Right ventricle myocardium inferior (tissue), 1 donor: ENCODE measurements around the gene ZFHX3. TPM values are rescaled to one million over a fixed set of nuclear protein-coding genes. Genes with fewer than 3 reads are reported as not detected.
A peak's percentile ranks its signal among the peaks of the same experiment; 100 is the strongest.

Experiments used
- ATAC-seq: fragments of 200-7000 bp; cut with Tn5 transposase; one replicate; pipeline ENCODE4 v1.9.1; 2020; ENCODE audit warnings: mild to moderate bottlenecking, moderate library complexity
- DNase-seq: peaks from one replicate; pipeline ENCODE4 v3.0.0; 2021; ENCODE audit errors: missing footprints
- intact Hi-C: fragments of 100-400 bp; cut with DNase I; formaldehyde crosslinking; loops from one replicate; pipeline ENCODE4 v1.11.0; 2022
- total RNA-seq: library from RNA; stranded (reverse); fragmentation: NEBNext Ultra II Directional; extraction: Animal tissue kit (Norgen Biotek cat#: 25700); gene quantifications from one replicate; pipeline ENCODE4 v1.2.1, GENCODE V29; 2021
- donor health status: DM: no; HTN: yes; CAD: no; lungs with severe emphysema.

ZFHX3 gene
- total RNA-seq, 1 donor from 2014 or later = 8.4 TPM

DNA sequence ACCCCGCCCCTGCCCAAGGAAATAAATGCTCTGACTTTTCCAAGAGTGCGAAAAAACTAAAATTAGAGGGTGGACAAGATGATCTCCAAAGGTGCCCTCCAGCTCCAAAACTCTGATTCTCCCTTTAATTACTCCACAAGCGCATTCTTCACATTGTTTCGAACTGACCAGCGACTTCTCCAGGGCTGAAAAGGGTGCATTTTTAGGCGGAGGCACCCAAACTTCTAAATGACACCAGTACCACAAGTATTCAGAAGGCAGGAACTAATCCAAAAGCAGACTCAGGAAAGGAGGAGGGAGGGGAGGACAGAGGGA, 750 bp downstream of the ZFHX3 start:
- intact Hi-C loops = loop anchor here (5.0 kb wide), 2 partner anchors 110 to 215 kb away; no protein-coding TSS in a partner anchor
- no peak for ATAC-seq
- no peak for DNase-seq

DNA sequence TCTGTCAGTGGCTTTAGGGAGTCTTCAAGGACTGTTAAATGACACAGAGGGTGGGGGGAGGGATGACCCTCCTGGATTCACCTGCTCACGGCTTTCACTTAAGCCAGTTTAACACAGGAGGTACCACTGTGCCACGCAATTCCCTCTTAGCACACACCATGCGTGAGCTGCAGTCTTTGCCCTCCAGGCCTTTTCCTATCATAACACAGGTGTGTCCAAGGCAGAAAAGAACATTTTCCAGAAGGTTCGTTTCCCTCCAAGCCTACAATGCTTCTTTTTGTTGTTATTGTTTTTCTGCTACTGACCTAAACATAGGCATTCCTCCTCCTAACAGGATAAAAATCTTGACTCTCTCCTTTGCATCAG, 1.1 kb downstream of the ZFHX3 start:
- intact Hi-C loops = loop anchor here (5.0 kb wide), 2 partner anchors 110 to 215 kb away; no protein-coding TSS in a partner anchor
- ATAC-seq (no peak), DNase-seq (no peak)

DNA sequence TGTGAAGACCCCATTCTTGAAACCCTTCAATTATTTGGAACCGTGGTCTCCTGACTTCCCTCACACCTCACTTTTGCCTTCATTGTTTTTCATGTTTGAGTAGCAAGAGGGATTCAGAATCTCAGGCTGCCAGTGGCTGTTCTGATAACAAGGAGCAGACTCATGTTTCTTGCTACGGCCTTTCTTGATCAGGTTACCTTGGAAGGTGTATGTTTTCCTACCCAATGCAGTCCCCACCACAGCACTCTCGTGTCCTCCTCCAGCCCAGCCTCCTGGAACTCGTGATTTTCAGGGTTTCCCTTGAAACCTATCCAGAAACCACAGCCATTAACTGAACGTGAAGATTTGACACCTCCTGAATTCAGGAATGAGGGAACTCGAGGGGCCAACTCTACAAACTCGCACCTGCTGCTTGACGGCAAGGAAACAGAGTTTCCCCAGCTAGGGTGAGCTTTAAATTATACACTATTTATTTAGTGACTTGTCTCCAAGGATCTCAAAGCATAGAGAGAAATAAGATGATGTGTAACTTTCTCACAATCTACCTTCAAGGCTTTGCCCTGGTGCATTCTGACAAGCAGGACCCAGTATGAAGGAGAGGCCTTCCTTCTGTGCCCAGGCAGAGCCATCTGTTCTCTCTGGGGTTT, 1.6 kb downstream of the ZFHX3 start:
- ATAC-seq (no peak), DNase-seq (no peak)
- intact Hi-C loops = loop anchor here (5.0 kb wide), 2 partner anchors 109 to 214 kb away; no protein-coding TSS in a partner anchor

DNA sequence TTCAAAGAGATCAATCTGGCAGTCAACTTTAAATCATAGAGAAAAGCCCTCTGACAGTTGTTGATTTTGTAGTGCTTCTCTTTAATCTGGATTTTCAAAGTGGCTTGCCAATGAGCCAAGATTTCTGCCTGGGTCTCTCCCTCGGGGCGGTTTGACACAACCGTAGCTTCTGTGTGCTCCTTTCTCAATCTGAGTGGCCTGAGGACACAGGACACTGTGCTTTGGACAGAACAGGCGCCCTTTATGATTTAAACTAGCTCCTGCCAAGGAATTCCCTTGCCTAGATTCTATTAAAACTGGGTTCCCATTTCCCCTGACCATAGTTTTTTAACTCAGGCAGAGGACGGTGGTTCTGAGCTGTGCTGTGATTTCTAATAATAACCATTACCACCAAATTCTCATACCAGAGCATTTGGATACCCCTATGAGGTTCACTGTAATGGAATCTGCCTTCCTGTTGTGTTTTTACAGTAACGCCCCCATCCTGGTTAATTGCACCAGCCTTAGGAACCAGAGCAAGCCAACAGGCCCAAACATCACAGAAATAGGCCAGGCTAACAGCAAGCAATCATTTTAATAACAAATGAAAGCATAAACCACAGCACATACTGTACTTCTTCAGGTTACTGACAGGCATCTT, 4.0 kb downstream of the ZFHX3 start:
- ATAC-seq (peak; percentile 36), DNase-seq (no peak)
- intact Hi-C loops = no loop called here

DNA sequence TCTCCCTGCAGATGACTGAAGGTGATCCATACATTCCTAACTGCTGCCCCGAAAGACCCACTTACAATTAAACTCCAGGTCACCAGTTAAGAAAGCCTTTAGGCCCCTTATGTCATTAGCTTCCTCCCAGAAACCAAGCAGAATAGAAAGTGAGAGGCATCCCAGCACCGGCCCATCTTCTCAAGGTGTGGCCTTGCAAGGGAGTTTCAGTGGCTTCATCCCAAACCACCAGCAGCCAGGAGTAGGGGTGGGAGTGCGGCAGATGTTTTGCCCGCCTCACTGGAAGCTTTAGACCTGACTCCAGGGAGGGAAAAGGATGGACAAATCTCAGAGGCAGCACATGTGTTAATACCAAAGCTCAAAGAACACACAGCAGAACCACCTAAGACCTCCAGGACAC, 5.1 kb downstream of the ZFHX3 start:
- intact Hi-C loops = no loop called here
- ATAC-seq (no peak), DNase-seq (no peak)

DNA sequence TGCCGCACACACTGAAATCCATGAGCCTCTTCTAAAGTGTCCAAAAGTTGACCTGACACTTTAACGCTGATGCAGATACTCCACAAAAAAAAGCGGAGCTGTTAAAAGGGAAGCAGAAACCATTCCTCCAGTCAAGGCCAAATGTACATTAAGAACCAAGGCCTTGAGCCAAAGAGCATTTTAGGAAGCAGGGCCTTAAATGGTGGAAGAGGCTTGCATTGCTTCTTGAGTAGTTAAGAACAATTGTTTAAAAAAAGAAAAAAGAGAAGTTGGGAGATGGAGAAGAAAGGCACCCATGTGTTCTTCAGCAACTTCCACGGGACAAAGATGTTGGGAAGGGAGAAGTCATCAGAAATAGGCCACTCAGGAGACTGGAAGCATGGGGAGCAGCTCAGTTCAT, 6.3 kb downstream of the ZFHX3 start:
- DNase-seq (no peak), ATAC-seq (no peak)
- intact Hi-C loops = no loop called here

DNA sequence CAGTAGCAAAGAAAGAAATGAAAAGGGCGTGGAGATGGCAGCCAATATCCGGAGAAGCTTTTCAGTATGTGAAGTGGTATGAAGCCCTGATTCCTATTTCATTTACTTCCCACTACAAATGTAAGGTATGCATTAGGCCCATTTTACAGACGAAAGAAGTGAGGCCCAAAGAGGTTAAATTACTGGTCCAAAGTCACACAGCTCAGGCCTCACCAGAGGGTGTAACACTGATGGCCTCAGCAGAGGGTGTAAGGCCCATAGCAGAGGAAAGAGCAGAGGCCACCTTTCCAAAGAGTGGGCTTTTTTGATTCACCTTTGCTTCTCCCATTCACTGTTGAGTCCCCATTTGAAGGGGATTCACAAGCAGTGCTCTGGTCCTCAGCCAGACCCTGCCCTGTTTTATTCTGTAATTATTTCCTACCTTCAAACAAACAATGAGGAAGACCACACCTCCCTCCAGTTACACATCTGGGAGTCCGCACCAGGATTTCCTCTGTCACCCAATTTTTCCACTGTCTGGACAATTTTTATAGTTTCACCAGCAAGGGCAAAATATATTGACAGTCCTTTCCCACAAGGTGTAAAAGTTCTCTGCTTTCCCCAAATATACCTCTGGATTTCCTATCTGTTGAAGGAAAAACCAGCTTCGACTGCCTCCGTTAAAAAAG, 7.1 kb downstream of the ZFHX3 start:
- intact Hi-C loops = no loop called here
- ATAC-seq = no peak
- DNase-seq = no peak

DNA sequence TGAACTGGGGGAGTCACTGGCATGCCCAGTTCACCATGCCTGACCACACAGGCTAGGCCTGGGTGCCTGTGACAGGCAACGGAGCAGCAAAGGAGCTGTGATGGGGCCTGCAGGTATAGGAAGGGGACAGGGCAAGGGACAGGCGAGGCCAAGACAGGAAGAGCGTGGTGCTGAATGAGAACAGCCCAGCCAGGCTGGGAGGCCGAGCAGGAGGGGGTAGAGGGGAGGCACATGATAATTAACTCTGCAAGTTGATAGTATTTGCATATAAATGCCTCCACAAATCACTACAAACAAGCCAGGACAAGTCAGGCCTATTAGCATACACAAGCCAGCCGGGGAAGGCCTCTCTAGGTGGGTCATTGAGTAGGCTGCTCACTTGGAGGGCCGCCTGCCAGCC, 7.8 kb downstream of the ZFHX3 start:
- intact Hi-C loops = no loop called here
- DNase-seq (no peak), ATAC-seq (no peak)

DNA sequence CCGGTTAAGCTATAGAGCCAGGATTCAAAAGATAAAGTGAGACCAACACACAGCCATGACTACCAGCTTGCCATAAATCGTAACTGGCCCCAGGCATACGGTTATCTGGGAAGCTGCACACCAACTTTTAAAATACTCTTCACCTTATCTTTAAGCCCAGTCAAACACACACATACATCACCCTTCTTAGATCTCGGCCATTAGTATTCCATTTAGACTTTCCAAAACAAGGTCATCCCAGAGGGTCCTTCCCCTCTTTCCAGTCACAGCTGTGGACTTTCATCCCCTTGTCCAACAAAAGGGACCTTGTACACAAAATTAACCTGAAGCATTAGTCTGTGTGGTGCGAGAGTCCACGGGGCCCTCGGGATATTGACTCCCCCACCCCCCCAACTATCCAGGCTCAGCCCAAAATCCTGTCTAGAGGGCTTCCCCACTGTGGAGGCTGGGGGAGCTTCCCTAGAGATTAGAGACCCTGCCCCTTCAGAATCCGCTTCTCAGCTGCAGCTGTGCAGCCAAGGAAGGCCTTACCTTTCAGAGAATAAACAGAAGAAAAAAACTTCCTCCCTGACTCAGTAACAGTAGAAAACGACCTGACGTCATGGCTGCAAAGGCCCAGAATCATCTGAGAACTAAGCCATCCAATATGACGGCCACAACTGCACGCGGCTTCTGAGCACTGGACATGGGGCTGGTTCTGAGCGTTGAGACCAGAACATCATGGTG, 9.9 kb downstream of the ZFHX3 start:
- DNase-seq (no peak), ATAC-seq (no peak)
- intact Hi-C loops = no loop called here

DNA sequence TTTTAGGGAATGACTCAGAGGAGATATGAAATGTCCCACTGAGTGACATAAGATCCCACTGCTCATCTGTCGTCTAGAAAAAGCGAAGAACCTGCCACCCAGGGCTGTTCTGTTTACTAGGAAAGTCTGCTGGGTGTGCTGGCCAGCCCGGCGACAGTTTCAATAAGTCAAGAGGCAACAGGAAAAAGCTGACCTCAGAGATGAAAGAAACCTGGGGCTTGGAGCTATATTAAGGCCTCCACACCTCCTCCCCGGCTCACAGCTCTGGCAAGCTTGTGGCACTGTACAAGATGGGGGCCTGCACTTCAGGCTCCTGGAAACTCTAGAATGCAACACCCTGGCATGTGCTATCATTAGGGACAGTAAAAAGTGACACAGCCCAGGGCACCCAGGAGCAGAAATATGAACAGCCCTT, 10.6 kb downstream of the ZFHX3 start:
- ATAC-seq (peak; percentile 73), DNase-seq (no peak)
- intact Hi-C loops = no loop called here

DNA sequence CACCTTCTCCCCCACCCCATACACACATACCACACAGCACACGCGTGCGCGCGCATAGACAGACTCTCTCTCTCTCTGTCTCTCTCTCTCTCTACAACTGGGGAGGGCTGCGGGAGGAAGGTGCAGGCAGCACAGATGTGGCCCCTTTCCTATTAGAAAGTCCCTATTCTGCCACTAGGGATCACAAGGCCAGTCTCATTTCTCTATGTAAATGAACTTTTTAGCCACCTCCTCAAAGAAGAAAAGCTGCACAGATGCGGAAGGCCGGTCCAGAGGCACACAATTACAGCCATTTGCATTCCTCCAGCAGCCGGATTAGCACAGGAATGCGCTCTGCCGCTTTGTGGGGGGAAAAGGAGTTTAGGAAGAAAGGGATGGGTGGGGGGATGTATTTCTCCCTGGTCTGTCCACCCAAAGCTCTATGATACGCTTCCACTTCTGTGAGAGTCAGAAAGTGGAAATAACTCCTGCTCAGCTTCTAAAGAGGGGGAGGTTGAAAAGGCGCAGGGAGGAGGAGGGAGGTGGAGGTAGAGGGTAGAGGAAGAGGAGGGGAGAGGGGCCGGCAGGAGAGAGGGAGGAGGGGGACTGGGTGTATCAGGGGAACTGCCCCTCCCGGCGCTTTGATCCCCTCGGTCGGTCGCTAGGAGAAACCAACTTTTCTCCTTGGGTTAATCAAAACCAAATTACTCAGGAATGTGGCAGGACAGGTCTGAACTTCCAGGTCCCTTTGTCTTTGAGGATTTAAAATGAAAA, 11.7 kb downstream of the ZFHX3 start:
- intact Hi-C loops = no loop called here
- ATAC-seq = no peak
- no peak for DNase-seq

DNA sequence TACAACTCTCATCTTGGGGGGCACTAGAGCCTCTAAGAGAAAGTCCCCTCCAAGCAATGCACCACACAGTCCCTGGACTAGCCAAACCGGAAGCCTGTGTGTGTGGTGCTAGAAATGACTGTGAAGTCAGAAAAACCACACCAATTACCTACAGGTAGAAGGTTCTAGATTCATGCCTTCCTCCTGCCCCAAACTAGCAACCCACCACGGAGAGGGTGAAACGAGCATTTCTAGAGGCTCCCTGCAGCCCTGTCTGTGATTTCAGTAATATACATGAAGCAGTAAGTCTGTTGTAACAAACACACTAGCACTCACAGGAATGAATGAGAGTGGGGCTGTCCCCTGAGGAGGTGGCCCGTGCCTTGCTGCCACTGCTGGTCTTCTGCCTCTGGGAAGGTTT, 13.6 kb downstream of the ZFHX3 start:
- no peak for DNase-seq
- ATAC-seq = no peak
- intact Hi-C loops = no loop called here

DNA sequence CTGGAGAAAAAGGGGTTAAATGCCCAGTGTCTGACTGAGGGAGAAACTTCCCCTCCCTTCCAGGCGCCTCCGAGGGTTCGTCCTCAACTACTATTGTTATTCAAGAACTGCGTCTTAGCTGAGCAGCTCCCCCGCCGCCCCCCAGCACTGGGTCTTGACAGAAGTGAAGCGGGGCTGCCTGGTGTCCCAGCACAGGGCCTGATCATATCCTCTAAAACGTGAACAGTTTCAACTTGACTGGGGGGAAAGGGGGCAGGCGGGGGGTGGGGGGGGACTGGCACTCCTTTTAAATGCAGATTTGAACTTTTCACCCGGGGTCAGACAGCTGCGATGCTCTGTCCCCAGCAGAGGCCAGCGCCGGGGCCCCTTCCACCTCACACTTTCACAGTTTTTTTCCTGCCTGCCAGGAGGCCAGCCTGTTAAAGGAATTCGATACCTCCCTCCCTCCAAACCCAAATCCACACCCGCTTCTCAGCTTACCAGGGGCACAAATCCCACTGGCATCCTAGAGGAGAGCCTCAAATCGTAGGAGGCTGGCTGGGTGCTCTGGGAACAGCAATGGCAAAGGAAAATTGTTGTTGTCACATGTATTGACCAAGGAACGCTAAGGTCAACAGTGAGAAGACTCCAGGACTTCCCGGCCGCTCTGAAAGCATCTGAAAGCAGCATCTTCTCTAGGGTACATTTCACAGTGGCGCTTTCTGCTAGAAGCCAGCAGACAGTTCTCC, 14.5 kb downstream of the ZFHX3 start:
- DNase-seq = no peak
- no peak for ATAC-seq
- intact Hi-C loops = no loop called here

DNA sequence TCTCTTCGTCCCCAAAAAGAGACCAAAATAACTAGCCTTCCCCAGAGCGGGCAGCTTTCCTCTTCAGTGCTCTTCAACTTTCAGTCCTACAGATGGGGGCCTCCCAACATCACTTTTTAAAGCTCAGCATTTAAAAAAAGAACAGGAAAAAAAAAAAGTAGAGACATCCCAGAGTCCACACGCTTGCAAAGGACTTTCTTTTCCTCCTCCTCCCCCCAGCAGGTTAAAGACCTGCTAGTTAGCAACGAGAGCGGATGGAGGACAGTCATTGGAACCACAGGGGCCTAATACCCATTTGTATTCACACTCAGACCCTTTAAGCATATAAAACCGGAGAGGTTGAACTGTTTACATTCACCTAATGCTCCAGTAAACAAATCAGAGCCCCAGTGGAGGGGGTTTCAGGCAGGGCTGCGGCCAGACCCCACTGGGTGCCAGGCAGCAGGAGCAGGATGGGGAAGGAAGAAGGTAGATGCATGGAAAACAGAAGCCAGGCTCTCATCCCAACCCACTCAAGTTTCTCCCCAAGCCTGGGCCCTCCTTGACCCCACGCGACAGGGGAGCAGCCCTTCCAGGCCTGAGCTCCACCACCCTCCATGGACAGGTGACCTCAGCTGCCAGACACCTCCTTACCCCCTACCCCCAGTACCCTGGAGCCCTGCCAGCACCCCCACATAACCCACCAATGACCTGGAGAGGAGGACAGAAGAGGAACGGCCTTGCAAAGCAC, 15.2 kb downstream of the ZFHX3 start:
- DNase-seq (no peak), ATAC-seq (no peak)
- intact Hi-C loops = no loop called here

DNA sequence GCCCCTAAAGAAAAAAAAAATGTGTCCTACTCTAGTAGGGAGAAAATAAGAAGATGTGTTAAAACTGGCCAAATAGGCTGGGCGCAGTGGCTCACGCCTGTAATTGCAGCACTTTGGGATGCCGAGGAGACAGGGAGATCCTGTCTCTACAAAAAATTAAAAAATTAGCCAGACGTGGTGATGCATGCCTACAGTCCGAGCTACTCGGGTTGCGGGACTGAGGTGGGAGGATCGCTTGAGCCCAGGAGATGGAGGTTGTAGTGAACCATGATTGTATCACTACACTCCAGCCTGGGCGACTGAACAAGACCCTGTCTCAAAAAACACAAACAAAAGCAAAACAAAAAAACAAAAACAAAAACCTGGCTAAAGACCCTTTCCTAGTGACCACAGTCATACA, 15.9 kb downstream of the ZFHX3 start:
- DNase-seq = no peak
- intact Hi-C loops = no loop called here
- ATAC-seq = no peak

DNA sequence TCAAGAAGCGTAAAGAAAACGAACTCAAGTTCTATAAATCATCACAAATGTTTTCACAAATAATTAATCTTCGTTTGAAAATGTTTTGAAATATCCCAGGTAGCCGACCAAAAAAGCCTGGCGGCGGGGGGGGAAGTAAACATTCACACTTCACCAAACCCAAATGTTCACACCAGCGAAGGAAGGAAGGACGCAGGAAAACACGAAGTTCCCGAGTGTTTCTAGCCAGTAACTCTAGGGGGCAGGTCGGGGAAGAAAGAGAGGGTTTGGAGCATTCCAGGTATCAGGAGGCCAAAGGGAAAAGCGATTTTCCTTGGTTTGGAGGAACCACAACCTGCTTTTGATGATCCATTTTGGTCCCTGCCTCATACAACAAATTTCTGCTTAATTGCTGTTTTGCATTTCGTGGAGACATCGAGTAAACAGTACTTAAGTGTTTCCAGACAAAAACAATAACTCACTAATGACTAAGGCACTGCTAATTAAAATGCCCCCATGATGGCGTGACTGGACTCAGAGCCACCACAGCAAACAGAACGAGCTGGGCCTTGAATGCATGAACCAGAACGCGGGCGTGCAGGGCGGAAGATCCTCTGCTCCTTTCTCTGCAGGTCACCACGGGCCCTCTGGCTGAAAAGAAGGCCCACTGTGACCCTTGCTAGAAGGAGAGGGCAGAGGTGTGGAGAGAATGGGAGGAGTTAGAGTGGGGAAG, 16.6 kb downstream of the ZFHX3 start:
- DNase-seq = no peak
- intact Hi-C loops = no loop called here
- ATAC-seq = no peak

DNA sequence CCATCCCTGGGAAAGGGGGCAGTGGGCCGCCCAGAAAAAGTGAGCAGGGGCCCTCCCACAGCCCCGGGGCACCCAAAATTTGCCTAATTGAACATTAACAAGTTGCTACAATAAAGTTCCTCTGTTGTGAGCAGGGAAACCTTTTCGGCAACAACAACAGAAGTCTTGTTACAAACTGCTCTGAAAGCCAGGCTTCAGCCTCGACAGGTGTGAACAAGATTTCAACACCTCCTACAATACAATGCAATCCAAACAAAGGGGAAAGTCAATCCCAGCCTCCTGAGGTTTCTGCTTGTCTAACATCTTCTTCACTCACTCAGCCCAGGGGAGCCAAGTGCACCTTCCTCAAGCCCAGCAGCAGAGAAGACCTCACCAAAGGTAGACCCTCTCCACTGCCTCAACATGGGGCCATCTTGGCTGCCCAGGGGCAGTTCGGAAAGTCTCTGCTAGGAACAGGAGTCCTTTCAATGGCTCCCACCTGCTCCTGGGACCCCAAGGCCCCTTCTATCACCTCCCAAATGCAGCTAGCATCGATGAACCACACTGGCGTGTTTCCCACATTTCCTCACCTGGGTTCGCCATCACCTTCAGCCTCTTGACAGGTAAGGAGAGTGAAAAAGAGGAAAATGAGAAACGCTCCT, 19.1 kb downstream of the ZFHX3 start:
- intact Hi-C loops = loop anchor here (5.0 kb wide), 1 partner anchor 37 kb away; no protein-coding TSS in a partner anchor
- ATAC-seq (no peak), DNase-seq (no peak)
